ENCODE results near the gene KRTAP10-5.
"Not testable (repeated sequence)": the region's sequence is repeated elsewhere in the genome, so short reads cannot be mapped to it uniquely, and the experiment has no call there.

KRTAP10-5 gene, protein sequence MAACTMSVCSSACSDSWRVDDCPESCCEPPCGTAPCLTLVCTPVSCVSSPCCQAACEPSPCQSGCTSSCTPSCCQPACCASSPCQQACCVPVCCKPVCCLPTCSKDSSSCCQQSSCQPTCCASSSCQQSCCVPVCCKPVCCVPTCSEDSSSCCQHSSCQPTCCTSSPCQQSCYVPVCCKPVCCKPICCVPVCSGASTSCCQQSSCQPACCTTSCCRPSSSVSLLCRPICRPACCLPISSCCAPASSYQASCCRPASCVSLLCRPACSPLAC
- total RNA-seq = 0 reads per million in 4 experiments

DNA sequence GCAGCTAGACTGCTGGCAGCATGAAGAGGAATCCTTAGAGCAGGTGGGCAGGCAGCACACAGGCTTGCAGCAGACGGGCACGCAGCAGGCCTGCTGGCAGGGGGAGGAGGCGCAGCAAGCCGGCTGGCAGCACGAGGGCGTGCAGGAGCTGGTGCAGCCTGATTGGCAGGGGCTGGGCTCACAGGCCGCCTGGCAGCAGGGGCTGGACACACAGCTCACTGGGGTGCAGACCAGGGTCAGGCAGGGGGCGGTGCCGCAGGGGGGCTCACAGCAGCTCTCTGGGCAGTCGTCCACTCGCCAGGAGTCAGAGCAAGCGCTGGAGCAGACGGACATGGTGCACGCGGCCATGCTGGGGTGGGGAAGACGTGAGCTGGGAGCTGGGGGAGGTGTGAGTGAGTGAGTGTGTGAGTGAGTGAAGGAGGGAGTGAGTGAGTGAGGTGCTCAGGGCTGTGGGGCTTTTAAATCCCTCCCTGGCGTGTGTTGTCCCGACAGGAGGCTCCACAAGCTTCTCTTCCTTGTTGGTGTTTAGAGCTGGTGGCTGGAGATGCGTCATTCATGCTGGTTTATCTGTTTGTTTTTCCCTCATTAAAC is at the start of gene KRTAP10-5:
KRTAP10-5 (minus strand) TSS at position 374 of the 591 bp plus-strand sequence; CDS start at position 348, 26 bp downstream.
- DNase-seq = not testable (repeated sequence)

DNA sequence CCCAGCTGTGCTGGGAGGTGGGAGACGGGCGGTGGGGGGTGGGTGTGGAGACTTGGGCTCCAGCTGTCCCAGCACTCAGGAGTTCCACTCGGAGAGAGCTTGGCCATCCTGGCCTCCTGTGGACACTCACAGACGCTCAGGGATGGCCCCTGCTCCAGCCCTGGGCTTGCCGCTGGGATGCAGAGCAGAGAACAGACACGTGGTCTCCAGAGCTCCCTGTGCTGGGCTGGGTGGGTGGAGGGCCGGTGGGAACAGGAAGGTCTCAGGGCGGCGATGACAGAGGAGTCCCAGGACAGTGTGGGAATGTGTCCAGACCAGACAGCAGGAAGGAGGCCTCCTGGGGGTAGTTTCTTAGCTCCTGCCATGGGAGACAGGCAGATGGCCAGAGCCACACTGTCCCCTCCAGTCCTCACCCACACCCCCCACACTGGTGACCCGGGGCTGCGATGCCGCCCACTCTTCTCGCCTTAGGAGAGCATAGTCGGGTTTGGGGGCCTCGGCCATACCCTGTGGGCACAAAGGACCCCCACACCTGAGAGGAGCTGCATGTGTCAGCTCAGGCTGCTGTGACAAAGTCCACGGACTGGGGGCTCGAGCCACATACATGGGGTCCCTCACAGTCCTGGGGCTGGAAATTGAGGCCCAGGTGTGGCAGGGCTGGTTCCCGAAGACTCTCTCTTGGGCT is 48.4 kb upstream of the KRTAP10-5 start:
- no peak for DNase-seq

DNA sequence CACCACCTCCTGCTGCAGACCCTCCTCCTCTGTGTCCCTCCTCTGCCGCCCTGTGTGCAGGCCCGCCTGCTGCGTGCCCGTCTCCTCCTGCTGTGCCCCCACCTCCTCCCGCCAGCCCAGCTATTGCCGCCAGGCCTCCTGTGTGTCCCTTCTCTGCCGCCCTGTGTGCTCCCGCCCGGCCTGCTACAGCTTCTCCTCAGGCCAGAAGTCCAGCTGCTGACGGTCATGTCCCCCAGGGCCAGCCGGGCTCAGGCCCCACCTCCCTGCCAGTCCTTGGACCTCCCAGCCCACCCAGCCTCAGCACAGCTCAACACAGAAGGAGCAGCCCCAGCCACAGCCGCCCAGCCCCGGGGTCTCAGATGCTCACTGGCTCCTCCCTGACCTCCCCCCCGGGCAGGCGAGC is 47.4 kb upstream of the KRTAP10-5 start:
- DNase-seq = not testable (repeated sequence)

GRCh38 chr21:44627181-44627822 is 46.9 kb upstream of the KRTAP10-5 start:
- DNase-seq = not testable (repeated sequence)

DNA sequence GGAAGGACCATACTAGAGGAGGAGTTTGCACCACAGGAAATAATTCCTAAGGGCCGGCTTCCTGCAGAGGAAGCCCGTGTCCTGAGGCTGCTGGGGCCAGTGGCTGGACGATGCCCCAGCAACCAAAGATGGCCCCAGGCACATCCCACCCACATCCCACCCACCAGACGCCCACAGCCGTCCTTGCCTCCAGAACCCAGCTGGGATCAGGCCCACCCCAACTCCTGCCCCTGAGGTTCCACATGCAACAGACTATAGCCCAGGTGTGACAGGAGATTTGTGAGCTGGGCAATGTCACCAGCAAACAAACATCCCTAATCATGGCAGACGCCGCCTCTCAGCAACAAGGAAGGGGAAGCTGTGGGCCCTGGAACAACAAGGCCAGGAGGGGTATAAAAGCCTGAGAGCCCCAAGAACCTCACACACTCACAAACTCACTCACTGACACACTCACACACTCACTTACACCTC is 46.3 kb upstream of the KRTAP10-5 start, which contains the start of gene KRTAP10-9:
KRTAP10-9 (plus strand) TSS at position 421 of the 471 bp plus-strand sequence. CDS start 79 bp downstream, outside the sequence.
- no peak for DNase-seq

- no peak for DNase-seq
These were observed 45.9 kb upstream of the KRTAP10-5 start for GRCh38 chr21:44626262-44626661.

GRCh38 chr21:44625756-44626155 is 45.4 kb upstream of the KRTAP10-5 start:
- DNase-seq = no peak

DNA sequence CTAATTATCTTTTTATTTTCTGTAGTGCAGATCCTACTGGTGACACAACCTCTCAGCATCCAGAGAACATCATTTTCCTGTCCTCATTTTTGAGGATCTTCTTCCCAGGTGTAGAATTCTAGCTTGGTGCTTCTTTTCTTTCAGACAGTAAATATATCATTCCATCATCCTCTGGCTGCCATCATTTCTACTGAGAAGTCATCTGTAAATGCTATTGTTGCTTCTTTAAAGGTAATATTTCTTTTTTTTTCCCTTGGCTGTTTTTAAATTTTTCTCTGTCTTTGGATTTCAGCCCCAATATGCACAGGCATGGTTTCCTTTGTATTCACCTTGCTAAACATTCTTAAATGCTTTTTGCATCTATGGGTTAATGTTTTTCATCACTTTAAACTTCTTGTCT is 43.2 kb upstream of the KRTAP10-5 start:
- DNase-seq = no peak

- DNase-seq = no peak
These were observed 39.5 kb upstream of the KRTAP10-5 start for GRCh38 chr21:44619886-44620285.

DNA sequence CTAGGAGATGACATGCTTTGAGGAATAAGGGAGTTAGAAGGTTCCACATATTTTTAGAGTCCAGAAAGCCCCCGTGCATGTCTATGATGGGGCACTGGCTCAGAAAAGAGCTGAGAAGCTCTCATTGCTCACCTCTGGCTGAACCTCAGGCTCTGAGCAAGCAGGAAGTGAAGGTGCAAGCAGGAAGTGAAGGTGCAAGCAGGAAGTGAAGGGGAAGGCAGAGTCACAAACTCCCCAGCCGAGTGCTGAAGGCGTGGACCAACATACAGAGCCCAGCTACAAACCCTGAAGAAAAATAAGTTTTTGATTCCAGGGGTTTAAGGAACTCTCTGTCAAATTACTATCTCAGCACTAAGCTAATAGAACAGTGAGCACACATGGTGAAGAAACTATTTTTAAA is 38.5 kb upstream of the KRTAP10-5 start:
- peak; percentile 23 for DNase-seq

- DNase-seq = no peak
These were observed 38.1 kb upstream of the KRTAP10-5 start for GRCh38 chr21:44618504-44618903.

DNA sequence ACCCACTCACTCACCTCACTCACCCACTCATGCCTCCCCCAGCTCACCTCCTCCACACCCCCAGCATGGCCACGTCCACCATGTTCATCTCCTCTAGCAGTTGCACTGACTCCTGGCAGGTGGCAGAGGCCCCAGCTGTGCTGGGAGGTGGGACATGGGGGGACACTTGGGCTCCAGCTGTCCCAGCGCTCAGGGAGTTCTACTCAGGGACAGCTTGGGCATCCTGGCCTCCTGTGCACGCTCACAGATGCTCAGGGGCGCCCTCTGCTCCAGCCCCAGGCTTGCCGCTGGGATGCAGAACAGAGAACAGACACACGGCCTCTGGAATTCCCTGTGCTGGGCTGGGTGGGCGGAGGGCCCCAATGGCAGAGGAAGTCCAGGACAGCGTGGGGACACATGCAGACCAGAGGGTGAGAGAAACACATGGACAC is 36.7 kb upstream of the KRTAP10-5 start:
- DNase-seq = no peak

DNA sequence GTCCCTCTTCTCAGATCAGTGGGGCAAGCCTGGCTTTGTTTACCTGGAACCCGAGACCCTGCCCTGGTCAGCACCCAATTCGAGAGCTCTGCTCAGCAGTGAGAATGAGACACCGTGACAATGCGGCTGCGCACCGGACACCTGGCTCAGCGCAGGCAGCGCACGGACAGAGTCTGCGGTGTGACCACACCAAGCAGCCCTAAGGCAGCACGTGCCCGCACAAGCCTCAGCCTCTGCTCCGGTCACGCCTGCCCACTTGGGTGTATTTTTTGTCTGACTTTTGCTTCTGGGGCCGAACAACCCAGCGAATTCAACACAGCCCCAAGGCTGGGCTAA is 36.2 kb upstream of the KRTAP10-5 start:
- DNase-seq = no peak

GRCh38 chr21:44615911-44616590 is 35.6 kb upstream of the KRTAP10-5 start:
- no peak for DNase-seq

GRCh38 chr21:44615466-44615865 is 35.1 kb upstream of the KRTAP10-5 start:
- no peak for DNase-seq

DNA sequence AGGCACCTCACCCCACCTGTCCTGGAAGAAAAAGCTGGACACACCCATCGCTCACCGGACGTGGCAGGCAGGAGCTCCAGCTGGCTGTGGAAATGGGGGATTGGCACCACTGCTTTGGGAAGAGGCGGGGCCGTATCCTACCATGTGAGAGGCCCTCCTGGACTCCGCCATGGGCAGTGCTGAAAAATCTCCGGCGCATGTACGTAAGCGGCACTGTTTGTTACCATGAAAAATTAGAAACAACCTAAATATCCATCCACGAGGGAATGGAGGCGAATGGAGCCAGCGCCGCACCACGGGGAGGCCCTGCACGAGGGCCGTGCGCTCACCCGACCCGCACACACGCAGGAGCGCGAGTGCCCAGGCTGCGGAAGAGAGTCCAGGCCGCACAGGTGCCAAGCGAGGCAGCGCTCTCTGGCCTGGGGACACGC is 34.6 kb upstream of the KRTAP10-5 start:
- no peak for DNase-seq

- DNase-seq = no peak
These were observed 33.8 kb upstream of the KRTAP10-5 start for GRCh38 chr21:44614161-44614631.

DNA sequence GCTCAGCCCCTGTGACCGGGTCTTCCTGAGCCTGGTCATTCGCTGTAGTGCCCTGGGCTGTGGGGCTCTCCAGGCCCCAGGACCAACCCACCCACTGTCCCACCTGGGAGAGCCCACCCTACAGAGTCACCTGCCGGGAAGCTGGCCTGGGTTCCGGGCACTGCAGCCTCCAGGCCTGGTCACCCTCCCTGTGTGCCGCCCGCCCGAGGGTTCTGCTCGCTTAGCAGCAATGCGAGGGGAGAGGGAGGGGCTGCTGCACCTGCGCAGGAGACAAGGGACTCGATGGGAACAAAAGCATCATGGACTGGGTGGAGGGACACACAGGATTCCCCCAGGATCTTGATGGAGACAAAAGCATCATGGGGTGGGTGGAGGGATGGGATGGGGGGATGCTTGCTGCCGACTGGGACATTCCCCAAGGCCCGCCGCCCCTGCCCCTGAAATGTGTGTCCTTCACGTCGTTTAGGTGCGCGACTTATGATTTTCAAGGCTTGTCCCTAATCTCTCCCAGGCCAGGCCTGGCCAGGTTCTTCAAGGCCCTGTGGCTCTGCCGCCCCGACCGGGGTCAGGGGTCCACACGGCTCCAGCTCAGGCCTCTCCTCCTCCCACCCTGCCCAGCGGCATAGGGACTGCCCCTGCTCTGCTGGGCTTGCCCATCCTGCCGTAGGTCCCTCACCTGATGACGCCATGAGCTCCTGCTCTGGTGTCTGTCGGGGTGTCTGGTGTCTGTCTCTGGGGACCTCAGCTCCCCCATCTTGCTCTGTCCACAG is 33.2 kb upstream of the KRTAP10-5 start:
- no peak for DNase-seq

- no peak for DNase-seq
These were observed 32.3 kb upstream of the KRTAP10-5 start for GRCh38 chr21:44612669-44613229.

DNA sequence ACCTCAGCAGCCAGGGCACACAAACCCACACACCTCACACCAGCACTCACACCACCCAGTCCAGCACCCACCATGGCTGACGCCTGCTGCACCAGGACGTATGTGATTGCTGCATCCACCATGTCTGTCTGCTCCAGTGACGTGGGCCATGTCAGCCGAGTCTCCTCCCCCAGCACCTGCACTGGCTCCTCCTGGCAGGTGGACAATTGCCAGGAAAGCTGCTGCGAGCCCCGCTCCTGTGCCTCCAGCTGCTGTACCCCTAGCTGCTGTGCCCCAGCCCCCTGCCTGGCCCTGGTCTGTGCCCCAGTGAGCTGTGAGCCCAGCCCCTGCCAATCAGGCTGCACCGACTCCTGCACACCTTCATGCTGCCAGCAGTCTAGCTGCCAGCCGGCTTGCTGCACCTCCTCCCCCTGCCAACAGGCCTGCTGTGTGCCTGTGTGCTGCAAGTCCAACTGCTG is 31.7 kb upstream of the KRTAP10-5 start, which contains the start of gene KRTAP10-8:
KRTAP10-8 (plus strand) TSS at position 51 of the 458 bp plus-strand sequence; CDS start at position 73, 22 bp downstream.
- no peak for DNase-seq

- no peak for DNase-seq
These were observed 31.1 kb upstream of the KRTAP10-5 start for GRCh38 chr21:44611551-44611950.

Data from effector CD8-positive, alpha-beta T cell (primary cell).